ENCODE measurements around the gene APOL2.
"Not testable (repeated sequence)": the region's sequence is repeated elsewhere in the genome, so short reads cannot be mapped to it uniquely, and the experiment has no call there.

DNA sequence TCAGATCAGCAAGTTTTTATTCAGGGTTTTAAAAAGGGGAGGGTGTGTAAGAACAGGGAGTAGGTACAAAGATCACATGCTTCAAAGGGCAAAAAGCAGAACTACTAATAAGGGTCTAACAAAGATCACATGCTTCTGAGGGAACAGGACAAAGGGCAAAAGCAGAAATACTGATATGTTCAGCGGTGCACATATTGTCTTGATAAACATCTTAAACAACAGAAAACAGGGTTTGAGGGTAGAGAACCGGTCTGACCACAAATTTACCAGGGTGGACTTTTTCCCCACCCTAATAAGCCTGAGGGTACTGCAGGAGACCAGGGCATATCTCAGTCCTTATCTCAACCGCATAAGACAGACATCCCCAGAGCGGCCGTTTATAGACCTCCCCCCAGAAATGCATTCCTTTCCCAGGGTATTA is 29.8 kb downstream of the APOL2 start:
- TF ChIP-seq, protein P1, sequence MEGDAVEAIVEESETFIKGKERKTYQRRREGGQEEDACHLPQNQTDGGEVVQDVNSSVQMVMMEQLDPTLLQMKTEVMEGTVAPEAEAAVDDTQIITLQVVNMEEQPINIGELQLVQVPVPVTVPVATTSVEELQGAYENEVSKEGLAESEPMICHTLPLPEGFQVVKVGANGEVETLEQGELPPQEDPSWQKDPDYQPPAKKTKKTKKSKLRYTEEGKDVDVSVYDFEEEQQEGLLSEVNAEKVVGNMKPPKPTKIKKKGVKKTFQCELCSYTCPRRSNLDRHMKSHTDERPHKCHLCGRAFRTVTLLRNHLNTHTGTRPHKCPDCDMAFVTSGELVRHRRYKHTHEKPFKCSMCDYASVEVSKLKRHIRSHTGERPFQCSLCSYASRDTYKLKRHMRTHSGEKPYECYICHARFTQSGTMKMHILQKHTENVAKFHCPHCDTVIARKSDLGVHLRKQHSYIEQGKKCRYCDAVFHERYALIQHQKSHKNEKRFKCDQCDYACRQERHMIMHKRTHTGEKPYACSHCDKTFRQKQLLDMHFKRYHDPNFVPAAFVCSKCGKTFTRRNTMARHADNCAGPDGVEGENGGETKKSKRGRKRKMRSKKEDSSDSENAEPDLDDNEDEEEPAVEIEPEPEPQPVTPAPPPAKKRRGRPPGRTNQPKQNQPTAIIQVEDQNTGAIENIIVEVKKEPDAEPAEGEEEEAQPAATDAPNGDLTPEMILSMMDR (IDR thresholded peaks at IDR 0.05): not testable (repeated sequence)
- TF ChIP-seq EZH2, EZH2phosphoT487 (IDR thresholded peaks at IDR 0.05): not testable (repeated sequence)

Data from neural progenitor cell (in vitro differentiated cells).